B cell (primary cell): ENCODE measurements around the gene NHSL2. TPM values are rescaled to one million over a fixed set of nuclear protein-coding genes. Genes with fewer than 3 reads are reported as not detected.

ENCODE experiments used
- ATAC-seq: fragments of 200-7000 bp; cut with Tn5 transposase; one replicate; pipeline ENCODE4 v1.10.0; 2021; ENCODE audit warnings: low read depth, mild to moderate bottlenecking, moderate number of reproducible peaks, moderate library complexity
- CTCF ChIA-PET: fragments of 350-600 bp; sonication (Branson Sonifier 250); formaldehyde crosslinking; loops from one replicate; lab custom pipeline; 2021; ENCODE audit warnings: antibody characterized with exemption, inconsistent platforms; lab: Charles Lee
- POLR2A ChIA-PET: fragments of 350-600 bp; sonication (Branson Sonifier 250); formaldehyde crosslinking; loops from one replicate; lab custom pipeline; 2021; ENCODE audit warnings: antibody characterized with exemption; lab: Charles Lee
- DNase-seq: peaks from one replicate; pipeline ENCODE4 v3.0.0; 2013
- H2AFZ ChIP-seq: 2 replicates; pipeline ENCODE4 v1.6.1; 2012; ENCODE audit warnings: mild to moderate bottlenecking, low read depth, low read length; ENCODE audit not compliant: insufficient read depth, poor library complexity, severe bottlenecking
- H3K27ac ChIP-seq, 2 donors: 1 replicate in 1 of 2; 2 replicates in 1 of 2; pipeline ENCODE4 v1.5.1; 2012 to 2013; ENCODE audit warnings: low read length in 2 of 2, mild to moderate bottlenecking in 2 of 2, moderate library complexity in 1 of 2
- H3K27me3 ChIP-seq, 4 experiments: fragments of 200-600 bp in 1 of 4; sonication (generic) in 1 of 4; replicated peaks in 1 of 4; 1 replicate in 2 of 4; 2 replicates in 2 of 4; pipeline versions ENCODE4 v1.6.1 to v1.7.0; 2013 to 2016; ENCODE audit warnings: low read length in 3 of 4, mild to moderate bottlenecking in 2 of 4, mixed read lengths in 1 of 4, moderate library complexity in 1 of 4; ENCODE audit not compliant: insufficient read depth in 4 of 4, control insufficient read depth in 3 of 4; ENCODE audit errors: control extremely low read depth in 1 of 4
- H3K36me3 ChIP-seq, 2 experiments: replicated peaks in 1 of 2; 1 replicate in 1 of 2; 2 replicates in 1 of 2; pipeline versions ENCODE4 v1.6.1 to v1.7.1; 2013; ENCODE audit warnings: low read length in 1 of 2; ENCODE audit not compliant: insufficient read depth in 2 of 2, control insufficient read depth in 1 of 2; ENCODE audit errors: control extremely low read depth in 1 of 2, extremely low read depth in 1 of 2
- H3K4me1 ChIP-seq, 2 donors: fragments of 200-600 bp in 1 of 2; sonication (generic) in 1 of 2; 1 replicate in 1 of 2; 2 replicates in 1 of 2; pipeline versions ENCODE4 v1.5.1 to v1.6.1; 2013 to 2017; ENCODE audit warnings: low read length in 2 of 2; ENCODE audit not compliant: control insufficient read depth in 2 of 2, insufficient read depth in 2 of 2
- H3K4me2 ChIP-seq: replicated peaks from 2 replicates; pipeline ENCODE3; 2012; ENCODE audit warnings: mild to moderate bottlenecking, low read depth, low read length; ENCODE audit not compliant: poor library complexity, severe bottlenecking
- H3K4me3 ChIP-seq, 5 experiments: fragments of 200-600 bp in 1 of 5; sonication (generic) in 1 of 5; 1 replicate in 3 of 5; 2 replicates in 2 of 5; pipeline versions ENCODE4 v1.5.1 to v1.7.0; 2011 to 2016; ENCODE audit warnings: low read length in 4 of 5, mild to moderate bottlenecking in 4 of 5, low read depth in 2 of 5, control low read depth in 1 of 5, moderate library complexity in 1 of 5; ENCODE audit not compliant: insufficient read depth in 1 of 5; ENCODE audit errors: control extremely low read depth in 1 of 5, extremely low read depth in 1 of 5
- H3K79me2 ChIP-seq: fragments of 200-600 bp; sonication (generic); one replicate; pipeline ENCODE4 v1.6.0; 2016; ENCODE audit warnings: low read length; ENCODE audit not compliant: control insufficient read depth, insufficient read depth
- H3K9ac ChIP-seq: fragments of 200-600 bp; sonication (generic); 2 replicates; pipeline ENCODE4 v1.6.1; 2017; ENCODE audit warnings: mild to moderate bottlenecking, low read length, moderate library complexity
- H3K9me3 ChIP-seq, 3 donors: one replicate each; pipeline versions ENCODE4 v1.6.1 to v1.7.1; 2013; ENCODE audit warnings: low read length in 2 of 3; ENCODE audit not compliant: control insufficient read depth in 2 of 3, insufficient read depth in 1 of 3; ENCODE audit errors: control extremely low read depth in 1 of 3
- H4K20me1 ChIP-seq: 2 replicates; pipeline ENCODE4 v1.6.0; 2012; ENCODE audit warnings: mild to moderate bottlenecking, low read length; ENCODE audit not compliant: insufficient read depth, control insufficient read depth, poor library complexity, severe bottlenecking
- H3K27ac Mint-ChIP-seq: one replicate; pipeline ENCODE4 v1.8.0; 2021; ENCODE audit warnings: mixed read lengths
- H3K27me3 Mint-ChIP-seq: one replicate; pipeline ENCODE4 v1.8.0; 2021; ENCODE audit warnings: mixed read lengths
- H3K4me1 Mint-ChIP-seq: one replicate; pipeline ENCODE4 v1.8.0; 2021; ENCODE audit warnings: mixed read lengths
- H3K4me3 Mint-ChIP-seq: one replicate; pipeline ENCODE4 v1.8.0; 2021; ENCODE audit warnings: mixed read lengths
- H3K9me3 Mint-ChIP-seq: one replicate; pipeline ENCODE4 v1.8.0; 2022; ENCODE audit warnings: mixed read lengths; ENCODE audit not compliant: insufficient read depth
- CTCF ChIP-seq: fragments of 200-600 bp; IDR thresholded peaks from one replicate; pipeline ENCODE4 v1.8.0; 2022; ENCODE audit warnings: antibody characterized with exemption, mild to moderate bottlenecking
- EZH2 ChIP-seq: IDR thresholded peaks from 2 replicates; pipeline ENCODE4 v1.6.1; 2012; ENCODE audit warnings: borderline replicate concordance, low read depth, mild to moderate bottlenecking, moderate library complexity, low read length; ENCODE audit not compliant: insufficient read depth, poor library complexity, severe bottlenecking
- WGBS: methylation state at CpG from one replicate; pipeline ENCODE4 v1.1.5; 2013; ENCODE audit warnings: missing lambda C conversion rate; ENCODE audit not compliant: insufficient coverage; 5-methylcytosine and 5-hydroxymethylcytosine counted together
- intact Hi-C: fragments of 100-400 bp; cut with micrococcal nuclease; formaldehyde crosslinking; loops from one replicate; pipeline ENCODE4 v1.10.0; 2022
- polyA plus RNA-seq: library from polyadenylated mRNA; depleted of rRNA; stranded (reverse); fragments of >200 nt; gene quantifications from 2 replicates; pipeline ENCODE4 v1.2.3, GENCODE V29; 2012
- total RNA-seq, 2 donors: library from RNA; stranded (reverse); fragments of 120-200 nt in 1 of 2; gene quantifications; 1 replicate in 1 of 2; 2 replicates in 1 of 2; pipeline versions ENCODE4 v1.2.3 to v1.2.4, GENCODE V29; 2013 to 2022

NHSL2 gene
- total and polyA plus RNA-seq, 2 donors (not counting 1 experiment from before 2014, with no cell fraction given), result 0.16 to 1.7 TPM

DNA sequence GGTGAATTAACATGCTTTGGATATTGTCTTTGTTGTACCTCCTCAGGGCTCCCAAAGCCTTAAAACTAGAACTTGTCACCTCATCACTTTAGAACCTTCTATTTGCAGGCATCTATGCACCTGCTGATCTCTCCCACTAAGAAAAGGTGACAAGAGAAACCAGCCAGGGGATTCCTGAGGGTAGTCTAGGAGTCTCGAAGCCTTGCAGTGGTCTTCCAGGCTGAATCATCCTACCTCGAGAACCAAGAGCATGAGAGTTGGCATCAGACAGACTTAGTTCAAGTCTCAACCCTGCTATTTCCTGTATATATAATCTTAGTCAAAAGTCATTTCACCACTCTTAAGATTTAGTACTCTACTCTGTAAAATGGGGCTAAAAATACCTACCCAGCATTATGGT is 191.5 kb downstream of the NHSL2 start:
- H3K27me3 Mint-ChIP-seq, result no peaks in the 10 kb centered on the region
- H3K9ac ChIP-seq, result no peak overlapping the region
- H3K27me3 ChIP-seq, result peaks cover 0 to 18% (median 2%) of the 10 kb centered on the region in 4 experiments
- no peak overlapping the region for H2AFZ ChIP-seq
- no peaks in the 10 kb centered on the region for H3K79me2 ChIP-seq
- H4K20me1 ChIP-seq, result no peaks in the 10 kb centered on the region
- H3K4me1 ChIP-seq, result peaks cover 31 to 46% of the 10 kb centered on the region in 2 donors
- H3K4me3 ChIP-seq, result peak overlapping the region in 1 of 5 experiments; percentile 8
- DNase-seq, result no peak
- WGBS, result no CpG with 5 or more reads among the region's 2 CpGs
- peaks cover 48% of the 10 kb centered on the region for H3K4me1 Mint-ChIP-seq
- peak overlapping the region; percentile 32 for H3K27ac Mint-ChIP-seq
- H3K36me3 ChIP-seq, result no peaks in the 10 kb centered on the region
- H3K4me3 Mint-ChIP-seq, result peak overlapping the region; percentile 42
- H3K27ac ChIP-seq, result no peak overlapping the region
- ChIA-PET CTCF (interaction anchor here (0.9 to 1.7 kb wide), 4 partner anchors 24 to 103 kb away, joined by 3 to 8 read pairs (median 3); no protein-coding TSS in a partner anchor), POLR2A (no interaction called here)
- H3K9me3 ChIP-seq, result no peaks in the 10 kb centered on the region
- H3K9me3 Mint-ChIP-seq, result no peaks in the 10 kb centered on the region
- no peak for TF ChIP-seq CTCF
- TF ChIP-seq EZH2, result no peak
- intact Hi-C loops, result no loop called here
- no peak for ATAC-seq
- H3K4me2 ChIP-seq, result peak overlapping the region; percentile 62

DNA sequence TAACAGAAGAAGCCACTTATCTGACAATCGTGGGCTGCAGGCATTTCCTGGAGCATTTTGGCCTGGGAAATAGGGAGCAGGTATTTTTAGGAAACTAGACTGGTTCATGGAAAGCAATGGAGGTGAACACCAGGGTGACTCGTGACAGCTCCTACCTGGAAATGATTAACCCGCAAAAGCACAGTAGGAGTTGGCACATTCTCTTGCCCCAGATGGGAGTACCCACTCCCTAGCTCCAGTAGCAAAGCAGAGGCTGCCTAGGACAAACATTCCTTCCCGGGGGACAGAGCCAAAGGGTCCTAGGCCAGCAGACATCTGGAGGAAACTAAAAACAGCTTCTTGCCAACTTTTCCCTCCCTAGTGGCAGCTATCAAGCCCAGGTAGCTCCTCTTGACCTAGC is 192.1 kb downstream of the NHSL2 start:
- WGBS, result 100% methylated on average over 2 of the region's 4 CpGs
- H3K9me3 ChIP-seq, result no peaks in the 10 kb centered on the region
- Mint-ChIP-seq H3K27me3 (peaks cover 6% of the 10 kb centered on the region), H3K4me1 (peaks cover 48% of the 10 kb centered on the region), H3K27ac (no peak overlapping the region), H3K9me3 (no peaks in the 10 kb centered on the region), H3K4me3 (no peak overlapping the region)
- H3K27me3 ChIP-seq, result peaks cover 0 to 18% (median 2%) of the 10 kb centered on the region in 4 experiments
- peaks cover 25 to 39% of the 10 kb centered on the region in 2 donors for H3K4me1 ChIP-seq
- no peak overlapping the region for H3K9ac ChIP-seq
- no peak overlapping the region for H3K4me3 ChIP-seq
- intact Hi-C loops, result no loop called here
- H3K36me3 ChIP-seq, result no peaks in the 10 kb centered on the region
- H3K4me2 ChIP-seq, result no peak overlapping the region
- ChIA-PET POLR2A (no interaction called here), CTCF (interaction anchor here (0.6 to 1.5 kb wide), 4 partner anchors 24 to 104 kb away, joined by 3 read pairs; no protein-coding TSS in a partner anchor)
- H4K20me1 ChIP-seq, result no peaks in the 10 kb centered on the region
- ATAC-seq, result no peak
- H3K79me2 ChIP-seq, result no peaks in the 10 kb centered on the region
- H2AFZ ChIP-seq, result no peak overlapping the region
- H3K27ac ChIP-seq, result no peak overlapping the region
- TF ChIP-seq EZH2, result no peak
- no peak for TF ChIP-seq CTCF
- DNase-seq, result no peak
